ENCODE measurements around the gene SPIRE2. TPM values are rescaled to one million over a fixed set of nuclear protein-coding genes. Genes with fewer than 3 reads are reported as not detected.

The SPIRE2 gene
- total RNA-seq, 4 donors from 2014 or later: 1.1 to 5.1 (median 3.0) TPM

- TF ChIP-seq CTCF (IDR thresholded peaks at IDR 0.05; ENCODE audit: low read depth): no peak
Observed at GRCh38 chr16:89821438-89822187, 6.7 kb upstream of the SPIRE2 start.

GRCh38 chr16:89822188-89823086 is 5.8 kb upstream of the SPIRE2 start:
- TF ChIP-seq CTCF (IDR thresholded peaks at IDR 0.05; ENCODE audit: low read depth): no peak

- TF ChIP-seq CTCF (IDR thresholded peaks at IDR 0.05; ENCODE audit: low read depth): no peak
Observed at GRCh38 chr16:89823087-89823823, 5.0 kb upstream of the SPIRE2 start.

GRCh38 chr16:89826531-89827382 is 1.5 kb upstream of the SPIRE2 start:
- no peak for TF ChIP-seq CTCF (IDR thresholded peaks at IDR 0.05; ENCODE audit: low read depth)

GRCh38 chr16:89827383-89828198 is 684 bp upstream of the SPIRE2 start:
- no peak for TF ChIP-seq CTCF (IDR thresholded peaks at IDR 0.05; ENCODE audit: low read depth)
